GM12878 (cell line): ENCODE data around the gene SEC23A. TPM values are rescaled to one million over a fixed set of nuclear protein-coding genes. Genes with fewer than 3 reads are reported as not detected.

Source experiments
- ATAC-seq: fragments of 200-7000 bp; cut with Tn5 transposase; 3 replicates; pipeline ENCODE4 v1.9.1; 2020; ENCODE audit warnings: mild to moderate bottlenecking, moderate library complexity
- BruUV-seq: library from RNA; stranded (reverse); fragments of 400-500 nt; replicated peaks from 2 replicates; lab custom pipeline; 2021; lab: Mats Ljungman, UMichigan
- CTCF ChIA-PET: fragments of 300-600 bp; sonication (Branson Sonifier 250); formaldehyde crosslinking; extraction: SDS; loops from one replicate; lab custom pipeline; 2021; ENCODE audit warnings: inconsistent platforms; lab: Yijun Ruan, JAX
- POLR2A ChIA-PET: fragments of 350-600 bp; formaldehyde crosslinking; extraction: SDS; loops from one replicate; lab custom pipeline; 2021; ENCODE audit warnings: inconsistent platforms; lab: Charles Lee
- RAD21 ChIA-PET: fragments of 300-600 bp; sonication (Branson Sonifier 250); formaldehyde crosslinking; loops from one replicate; lab custom pipeline; 2023; ENCODE audit warnings: antibody characterized with exemption; ENCODE audit not compliant: unreplicated experiment; lab: Charles Lee
- SMC1A ChIA-PET: fragments of 300-600 bp; sonication (Branson Sonifier 250); formaldehyde crosslinking; loops from one replicate; lab custom pipeline; 2023; ENCODE audit not compliant: unreplicated experiment, uncharacterized antibody; lab: Charles Lee
- DNase-seq: peaks from one replicate; pipeline ENCODE4 v3.0.0-alpha.2; 2011; ENCODE audit warnings: low read depth, low spot score
- FAIRE-seq: peaks from 3 replicates; lab custom pipeline; 2011; peaks lifted over from hg19 to GRCh38; lab: Jason Lieb, UNC
- H2AFZ ChIP-seq: 2 replicates; pipeline ENCODE4 v1.6.0; 2011; ENCODE audit warnings: low read depth, low read length, control low read depth; ENCODE audit not compliant: control insufficient read depth
- H3K27ac ChIP-seq: 2 replicates; pipeline ENCODE4 v1.5.1; 2011; ENCODE audit warnings: control low read depth; ENCODE audit not compliant: control insufficient read depth, insufficient read depth
- H3K27me3 ChIP-seq, 2 experiments: replicated peaks in 1 of 2; 2 replicates each; pipeline versions ENCODE4 v1.6.0 to v1.6.1; 2011; ENCODE audit warnings: low read length in 1 of 2; ENCODE audit not compliant: control insufficient read depth in 2 of 2, insufficient read depth in 2 of 2
- H3K36me3 ChIP-seq, 2 experiments: 2 replicates each; pipeline ENCODE4 v1.5.1; 2011; ENCODE audit warnings: low read length in 1 of 2; ENCODE audit not compliant: control insufficient read depth in 2 of 2, insufficient read depth in 2 of 2
- H3K4me1 ChIP-seq: 2 replicates; pipeline ENCODE4 v1.6.1; 2011; ENCODE audit warnings: mild to moderate bottlenecking, low read length, moderate library complexity, mixed read lengths; ENCODE audit not compliant: control insufficient read depth, insufficient read depth
- H3K4me2 ChIP-seq: 2 replicates; pipeline ENCODE4 v1.6.0; 2011; ENCODE audit warnings: control low read depth; ENCODE audit not compliant: control insufficient read depth, insufficient read depth
- H3K4me3 ChIP-seq: fragments of 200-600 bp; sonication (generic); 2 replicates; pipeline ENCODE4 v1.5.1; 2016
- H3K79me2 ChIP-seq: 2 replicates; pipeline ENCODE4 v1.6.0; 2011; ENCODE audit warnings: low read length; ENCODE audit not compliant: control insufficient read depth, insufficient read depth
- H3K9ac ChIP-seq: 2 replicates; pipeline ENCODE4 v1.8.0; 2011; ENCODE audit warnings: low read length, control low read depth, mixed read lengths; ENCODE audit not compliant: control insufficient read depth, insufficient read depth
- H3K9me3 ChIP-seq: replicated peaks from 3 replicates; pipeline ENCODE4 v1.5.1; 2011; ENCODE audit warnings: mild to moderate bottlenecking, low read length; ENCODE audit not compliant: control insufficient read depth, insufficient read depth
- H4K20me1 ChIP-seq: 2 replicates; pipeline ENCODE4 v1.6.0; 2011; ENCODE audit not compliant: control insufficient read depth, insufficient read depth
- CBX5 ChIP-seq: sonication (generic); IDR thresholded peaks from 2 replicates; pipeline ENCODE4 v1.6.1; 2016; ENCODE audit warnings: low read depth, moderate library complexity, mild to moderate bottlenecking, inconsistent platforms
- YY1 ChIP-seq: IDR thresholded peaks from 2 replicates; pipeline ENCODE4 v1.6.1; 2011; ENCODE audit warnings: low read depth, mild to moderate bottlenecking, low read length
- ZBED1 ChIP-seq: IDR thresholded peaks from 2 replicates; pipeline ENCODE4 v1.6.1; 2016; ENCODE audit warnings: borderline replicate concordance
- WGBS: methylation state at CpG from one replicate; pipeline ENCODE4 v1.1.6; 2016; ENCODE audit warnings: low lambda C conversion rate; ENCODE audit not compliant: insufficient replicate concordance, insufficient coverage; ENCODE audit errors: missing lambda C conversion rate; 5-methylcytosine and 5-hydroxymethylcytosine counted together
- in situ Hi-C: fragments of 300-500 bp; cut with MboI; formaldehyde crosslinking; loops from 9 replicates; pipeline ENCODE4 v1.14.3; 2018; ENCODE audit warnings: mixed read lengths
- intact Hi-C: fragments of 100-400 bp; cut with micrococcal nuclease; formaldehyde crosslinking; loops from one replicate; pipeline ENCODE4 v1.14.2; 2022; ENCODE audit not compliant: unreplicated experiment
- polyA plus RNA-seq, 11 experiments: library from polyadenylated mRNA; depleted of rRNA in 4 of 11; unstranded in 6 of 11; stranded (reverse) in 5 of 11; fragments of >200 nt; fragmentation: Nextera tagmentation in 4 of 11; fragmentation: Illumina TruSeq in 1 of 11; extraction: Ambion mirVana in 4 of 11; extraction: Trizol in 1 of 11; gene quantifications; 1 replicate in 1 of 11; 2 replicates in 10 of 11; pipeline versions ENCODE4 v1.2.1 to v1.2.3, GENCODE V29; 2011 to 2016; ENCODE audit warnings: inconsistent platforms in 2 of 11, missing spikeins in 2 of 11, low read depth in 1 of 11
- total RNA-seq, 4 experiments: library from RNA; depleted of rRNA in 3 of 4; stranded (reverse); fragments of >200 nt in 3 of 4; fragmentation: Illumina TruSeq in 1 of 4; extraction: Trizol in 1 of 4; gene quantifications; 2 replicates each; pipeline versions ENCODE4 v1.2.1 to v1.2.3, GENCODE V29; 2013 to 2021
- TF ChIP-seq, protein P1 (sequence below): fragments of 150-350 bp; IDR thresholded peaks from 2 replicates; pipeline ENCODE4 v1.6.1; 2016; ENCODE audit warnings: low read depth, low read length

The SEC23A gene
- total and polyA plus RNA-seq, 10 of the 15 experiments (the other 5 are each of a cell fraction or from before 2014, with no cell fraction given): 13.6 to 63.8 (median 37.3) TPM

DNA sequence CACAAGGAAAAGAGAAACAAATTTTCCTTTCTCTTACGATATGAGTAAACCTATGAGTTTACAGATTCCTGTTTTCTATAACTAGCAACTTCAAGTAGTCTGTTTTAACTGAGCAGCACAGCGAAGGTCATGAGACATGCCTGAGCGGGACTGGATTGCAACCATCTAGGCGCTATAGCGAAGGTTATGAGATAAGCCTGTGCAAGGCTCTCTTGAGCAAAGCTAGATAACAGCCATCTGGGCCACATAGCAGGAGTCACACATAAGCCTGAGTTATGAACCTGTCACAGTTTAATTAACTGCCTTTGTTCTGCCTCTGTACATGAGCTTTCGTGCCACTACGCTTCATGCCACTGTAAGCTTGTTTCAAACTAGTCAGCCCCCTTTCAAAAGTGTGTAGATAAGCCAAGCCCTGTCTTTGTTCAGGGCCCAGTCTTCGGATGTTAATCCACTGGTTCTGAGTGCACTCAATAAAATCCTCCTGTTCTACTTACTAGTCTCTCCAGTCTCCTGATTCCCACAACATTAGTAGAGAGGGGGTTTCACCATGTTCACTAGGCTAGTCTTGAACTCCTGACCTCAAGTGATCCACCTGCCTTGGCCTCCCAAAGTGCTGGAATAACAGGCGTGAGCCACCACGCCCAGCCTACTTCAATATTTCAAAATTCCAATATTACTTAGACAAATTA is 47.1 kb downstream of the SEC23A start:
- peaks cover 20% of the 10 kb centered on the region for H3K9me3 ChIP-seq
- RAD21 ChIA-PET: no interaction called here
- H4K20me1 ChIP-seq: no peaks in the 10 kb centered on the region
- SMC1A ChIA-PET: interaction anchor here (0.7 to 1.1 kb wide), 2 partner anchors 19 to 42 kb away, joined by 3 to 4 read pairs; no protein-coding TSS in a partner anchor
- CTCF ChIA-PET: interaction anchor here (2.1 kb wide), 1 partner anchor 21 kb away, joined by 6 read pairs; no protein-coding TSS in a partner anchor
- H3K4me2 ChIP-seq: no peak overlapping the region
- TF ChIP-seq CBX5 (peak; percentile 100), YY1 (0 out of 2 replicates have a peak, but pooled peaks have one; percentile 24), ZBED1 (no peak)
- TF ChIP-seq, protein P1, sequence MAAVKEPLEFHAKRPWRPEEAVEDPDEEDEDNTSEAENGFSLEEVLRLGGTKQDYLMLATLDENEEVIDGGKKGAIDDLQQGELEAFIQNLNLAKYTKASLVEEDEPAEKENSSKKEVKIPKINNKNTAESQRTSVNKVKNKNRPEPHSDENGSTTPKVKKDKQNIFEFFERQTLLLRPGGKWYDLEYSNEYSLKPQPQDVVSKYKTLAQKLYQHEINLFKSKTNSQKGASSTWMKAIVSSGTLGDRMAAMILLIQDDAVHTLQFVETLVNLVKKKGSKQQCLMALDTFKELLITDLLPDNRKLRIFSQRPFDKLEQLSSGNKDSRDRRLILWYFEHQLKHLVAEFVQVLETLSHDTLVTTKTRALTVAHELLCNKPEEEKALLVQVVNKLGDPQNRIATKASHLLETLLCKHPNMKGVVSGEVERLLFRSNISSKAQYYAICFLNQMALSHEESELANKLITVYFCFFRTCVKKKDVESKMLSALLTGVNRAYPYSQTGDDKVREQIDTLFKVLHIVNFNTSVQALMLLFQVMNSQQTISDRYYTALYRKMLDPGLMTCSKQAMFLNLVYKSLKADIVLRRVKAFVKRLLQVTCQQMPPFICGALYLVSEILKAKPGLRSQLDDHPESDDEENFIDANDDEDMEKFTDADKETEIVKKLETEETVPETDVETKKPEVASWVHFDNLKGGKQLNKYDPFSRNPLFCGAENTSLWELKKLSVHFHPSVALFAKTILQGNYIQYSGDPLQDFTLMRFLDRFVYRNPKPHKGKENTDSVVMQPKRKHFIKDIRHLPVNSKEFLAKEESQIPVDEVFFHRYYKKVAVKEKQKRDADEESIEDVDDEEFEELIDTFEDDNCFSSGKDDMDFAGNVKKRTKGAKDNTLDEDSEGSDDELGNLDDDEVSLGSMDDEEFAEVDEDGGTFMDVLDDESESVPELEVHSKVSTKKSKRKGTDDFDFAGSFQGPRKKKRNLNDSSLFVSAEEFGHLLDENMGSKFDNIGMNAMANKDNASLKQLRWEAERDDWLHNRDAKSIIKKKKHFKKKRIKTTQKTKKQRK: peak; percentile 65; the same call in 1 of the 2 replicates
- TF ChIP-seq, all 136 proteins: peak for 3
- H3K4me3 ChIP-seq: no peak overlapping the region
- in situ Hi-C loops: no loop called here
- no peak overlapping the region for H2AFZ ChIP-seq
- H3K79me2 ChIP-seq: no peaks in the 10 kb centered on the region
- intact Hi-C loops: no loop called here
- FAIRE-seq (no peak), ATAC-seq (no peak), DNase-seq (no peak)
- H3K4me1 ChIP-seq: peaks cover 2% of the 10 kb centered on the region; the same call in 1 of the 2 replicates
- WGBS: 87% methylated on average over 10 of the region's 10 CpGs
- H3K36me3 ChIP-seq: peaks cover 4 to 44% of the 10 kb centered on the region in 2 experiments
- no peak overlapping the region for H3K27ac ChIP-seq
- BruUV-seq: no TSS peak
- POLR2A ChIA-PET: no interaction called here
- H3K27me3 ChIP-seq: no peaks in the 10 kb centered on the region
- no peak overlapping the region for H3K9ac ChIP-seq
